Lower leg skin (tissue), 4 donors: Measurements from ENCODE around the gene NDUFAF8. TPM values are rescaled to one million over a fixed set of nuclear protein-coding genes. Genes with fewer than 3 reads are reported as not detected.

Source experiments
- DNase-seq, 2 donors: peaks; one replicate each; pipeline ENCODE4 v3.0.0-alpha.2; 2019; ENCODE audit warnings: low spot score in 2 of 2
- H3K4me3 ChIP-seq: fragments of 200-600 bp; sonication (generic); 2 replicates; pipeline ENCODE4 v1.5.1; 2017; ENCODE audit warnings: mild to moderate bottlenecking, low read depth; ENCODE audit not compliant: poor library complexity, severe bottlenecking
- POLR2A ChIP-seq, 2 donors: fragments of 450-650 bp; IDR thresholded peaks; one replicate each; pipeline ENCODE4 v1.6.1; 2016 to 2017; ENCODE audit warnings: antibody characterized with exemption in 2 of 2, mild to moderate bottlenecking in 1 of 2, moderate library complexity in 1 of 2
- WGBS, 2 donors: methylation state at CpG; one replicate each; pipeline ENCODE4 v1.1.5; 2018; 5-methylcytosine and 5-hydroxymethylcytosine counted together
- intact Hi-C: fragments of 100-400 bp; cut with DNase I; formaldehyde crosslinking; loops from one replicate; pipeline ENCODE4 v1.15.0; 2023; ENCODE audit warnings: low total_unique reads
- total RNA-seq, 4 donors: library from RNA; depleted of rRNA; stranded (reverse); fragments of >200 nt; gene quantifications; one replicate each; pipeline ENCODE4 v1.1.0, GENCODE V29; 2016
- TF ChIP-seq, protein P1 (sequence below), 3 donors: fragments of 450-650 bp; IDR thresholded peaks; one replicate each; pipeline ENCODE4 v1.5.1; 2016; ENCODE audit warnings: antibody characterized with exemption in 3 of 3, mild to moderate bottlenecking in 3 of 3, moderate library complexity in 2 of 3

The NDUFAF8 gene
- total RNA-seq, 4 donors from 2014 or later, result 10.0 to 30.4 (median 15.9) TPM

DNA sequence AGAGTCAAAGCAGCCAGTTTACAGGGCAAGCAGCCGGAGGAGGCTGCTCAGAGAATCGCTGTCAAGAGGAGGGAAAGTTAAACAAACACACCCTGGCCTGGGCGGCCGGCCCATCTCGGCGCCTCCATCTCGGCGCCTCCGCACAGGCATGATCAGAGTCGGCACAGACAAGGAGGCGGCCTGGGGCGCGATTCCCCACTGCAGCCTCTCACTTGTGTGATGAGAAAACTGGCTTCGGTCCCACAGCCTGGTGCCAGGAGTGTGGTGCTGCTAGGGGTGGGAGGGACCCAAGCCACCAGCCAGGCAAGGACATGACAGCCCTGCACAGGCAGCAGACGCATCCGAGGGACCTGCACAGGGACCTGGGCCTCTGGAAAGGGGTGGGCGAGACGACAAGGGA, 38.3 kb downstream of the NDUFAF8 start:
- intact Hi-C loops, result no loop called here
- 60 to 61% methylated on average over 18 of the region's 18 CpGs for WGBS, 2 donors
- DNase-seq, result no peak
- TF ChIP-seq, protein P1, sequence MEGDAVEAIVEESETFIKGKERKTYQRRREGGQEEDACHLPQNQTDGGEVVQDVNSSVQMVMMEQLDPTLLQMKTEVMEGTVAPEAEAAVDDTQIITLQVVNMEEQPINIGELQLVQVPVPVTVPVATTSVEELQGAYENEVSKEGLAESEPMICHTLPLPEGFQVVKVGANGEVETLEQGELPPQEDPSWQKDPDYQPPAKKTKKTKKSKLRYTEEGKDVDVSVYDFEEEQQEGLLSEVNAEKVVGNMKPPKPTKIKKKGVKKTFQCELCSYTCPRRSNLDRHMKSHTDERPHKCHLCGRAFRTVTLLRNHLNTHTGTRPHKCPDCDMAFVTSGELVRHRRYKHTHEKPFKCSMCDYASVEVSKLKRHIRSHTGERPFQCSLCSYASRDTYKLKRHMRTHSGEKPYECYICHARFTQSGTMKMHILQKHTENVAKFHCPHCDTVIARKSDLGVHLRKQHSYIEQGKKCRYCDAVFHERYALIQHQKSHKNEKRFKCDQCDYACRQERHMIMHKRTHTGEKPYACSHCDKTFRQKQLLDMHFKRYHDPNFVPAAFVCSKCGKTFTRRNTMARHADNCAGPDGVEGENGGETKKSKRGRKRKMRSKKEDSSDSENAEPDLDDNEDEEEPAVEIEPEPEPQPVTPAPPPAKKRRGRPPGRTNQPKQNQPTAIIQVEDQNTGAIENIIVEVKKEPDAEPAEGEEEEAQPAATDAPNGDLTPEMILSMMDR (IDR thresholded peaks at IDR 0.05), result no peak
- no peak for TF ChIP-seq POLR2A (IDR thresholded peaks at IDR 0.05)
- no peak overlapping the region for H3K4me3 ChIP-seq

DNA sequence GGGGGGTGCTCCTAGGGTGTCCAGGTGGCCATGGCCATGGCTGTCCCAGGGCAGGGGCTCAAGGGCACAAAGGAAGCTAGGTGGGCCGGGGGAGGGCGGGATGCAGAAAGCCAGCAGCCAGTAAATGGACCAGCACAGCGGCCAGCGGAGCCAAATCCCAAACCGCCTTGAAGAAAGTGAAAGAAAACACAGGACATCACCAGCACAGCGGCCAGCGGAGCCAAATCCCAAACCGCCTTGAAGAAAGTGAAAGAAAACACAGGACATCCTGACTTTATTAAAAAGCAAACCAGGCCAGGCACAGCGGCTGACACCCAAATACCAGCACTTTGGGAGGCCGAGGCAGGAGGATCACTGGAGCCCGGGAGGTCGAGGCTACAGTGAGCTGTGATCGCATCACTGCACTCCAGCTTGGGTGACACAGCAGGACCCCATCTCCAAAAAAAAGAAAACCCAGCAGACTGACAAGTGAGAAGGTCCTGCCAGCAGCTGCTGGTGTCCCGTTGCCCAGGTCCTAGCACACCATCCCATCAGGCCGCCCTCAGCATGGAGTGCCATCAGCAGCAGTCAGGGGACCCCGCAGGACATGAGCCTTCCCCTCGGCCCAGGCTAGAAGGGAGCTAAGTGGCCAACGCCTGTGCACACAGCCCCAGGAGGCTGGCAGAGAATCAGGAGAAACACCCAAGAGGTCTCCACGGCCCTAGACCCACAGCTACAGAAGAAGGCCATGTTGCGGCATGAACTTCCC, 39.0 kb downstream of the NDUFAF8 start:
- no peak for DNase-seq
- intact Hi-C loops, result no loop called here
- no peak overlapping the region for H3K4me3 ChIP-seq
- WGBS, 2 donors, result 91 to 93% methylated on average over 19 to 20 of the region's 20 CpGs
- TF ChIP-seq, protein P1 (IDR thresholded peaks at IDR 0.05), result no peak
- no peak for TF ChIP-seq POLR2A (IDR thresholded peaks at IDR 0.05)

DNA sequence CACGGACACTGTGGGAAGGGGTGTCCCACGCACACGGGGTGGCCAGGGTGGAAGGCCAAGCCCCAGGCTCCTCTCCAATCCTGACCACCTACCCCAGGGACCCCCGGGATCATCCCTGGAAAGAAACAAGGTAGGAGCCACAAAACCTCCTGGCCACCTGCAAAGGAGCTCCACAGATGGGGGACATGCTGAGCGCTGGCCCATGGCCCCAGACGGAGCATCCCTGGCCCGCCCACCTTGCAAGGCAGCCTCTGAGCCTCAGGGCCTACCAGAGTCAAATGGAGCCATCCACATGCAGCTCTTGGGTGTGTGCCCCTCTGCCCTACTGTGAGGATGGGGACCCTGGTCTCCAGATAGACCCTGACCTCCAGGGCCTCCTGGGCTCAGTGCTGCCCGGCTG, 39.7 kb downstream of the NDUFAF8 start:
- 89 to 99% methylated on average over 6 to 8 of the region's 8 CpGs for WGBS, 2 donors
- TF ChIP-seq POLR2A (IDR thresholded peaks at IDR 0.05), result no peak
- TF ChIP-seq, protein P1 (IDR thresholded peaks at IDR 0.05), result no peak
- DNase-seq, result no peak

DNA sequence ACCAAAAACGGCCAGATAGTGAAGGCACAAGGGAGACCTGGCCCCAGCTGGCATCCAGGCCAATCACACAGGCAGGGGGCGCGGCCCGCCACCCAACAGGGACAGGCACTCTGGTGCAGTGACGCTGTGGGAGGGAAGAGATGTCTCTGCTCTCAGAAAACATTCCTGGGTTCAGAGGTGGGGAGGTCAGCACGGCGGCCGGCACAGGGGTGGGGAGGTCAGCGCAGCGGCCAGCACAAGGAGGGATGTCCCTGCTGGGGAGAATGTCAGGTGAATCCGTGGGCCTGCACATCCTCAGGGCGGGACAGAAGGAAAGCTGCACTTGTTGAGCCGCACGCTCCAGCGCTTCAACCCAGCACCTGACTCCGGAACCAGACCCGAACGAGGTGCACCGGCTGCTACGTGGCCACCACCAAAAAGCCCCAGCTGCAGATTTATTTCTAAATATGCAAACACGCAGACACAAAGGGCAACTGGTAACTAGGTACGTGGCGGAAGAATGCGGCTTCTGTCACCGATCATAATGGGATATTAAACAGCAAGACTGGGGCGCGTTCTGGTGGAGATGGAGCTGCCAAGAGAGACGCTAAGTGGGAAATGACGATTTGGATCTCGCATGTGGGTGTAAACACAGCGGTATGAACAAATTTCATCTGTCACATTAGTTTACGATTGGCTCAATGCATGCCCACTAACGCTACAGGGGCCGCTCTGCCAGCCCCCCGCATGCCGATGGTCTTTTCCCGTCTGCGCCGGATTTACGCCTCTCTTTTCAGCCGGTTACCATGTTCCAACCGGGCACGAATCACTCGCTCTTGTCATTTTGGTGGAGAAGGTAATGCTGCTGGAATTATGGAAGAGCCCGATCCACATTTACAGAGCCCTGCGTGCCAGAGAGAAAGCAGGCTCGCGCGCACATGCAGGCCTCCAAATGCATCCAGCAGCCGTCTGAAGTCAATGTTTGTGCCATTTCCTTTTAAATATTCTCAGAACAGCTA, 40.5 kb downstream of the NDUFAF8 start:
- WGBS, 2 donors, result 96% methylated on average over 50 of the region's 50 CpGs
- no peak for DNase-seq
- no peak for TF ChIP-seq POLR2A (IDR thresholded peaks at IDR 0.05)
- TF ChIP-seq, protein P1 (IDR thresholded peaks at IDR 0.05), result no peak
- H3K4me3 ChIP-seq, result no peak overlapping the region
- intact Hi-C loops, result no loop called here

More for the DNA sequence above, 39.7 kb downstream of the NDUFAF8 start:
- intact Hi-C loops, result no loop called here
- no peak overlapping the region for H3K4me3 ChIP-seq

DNA sequence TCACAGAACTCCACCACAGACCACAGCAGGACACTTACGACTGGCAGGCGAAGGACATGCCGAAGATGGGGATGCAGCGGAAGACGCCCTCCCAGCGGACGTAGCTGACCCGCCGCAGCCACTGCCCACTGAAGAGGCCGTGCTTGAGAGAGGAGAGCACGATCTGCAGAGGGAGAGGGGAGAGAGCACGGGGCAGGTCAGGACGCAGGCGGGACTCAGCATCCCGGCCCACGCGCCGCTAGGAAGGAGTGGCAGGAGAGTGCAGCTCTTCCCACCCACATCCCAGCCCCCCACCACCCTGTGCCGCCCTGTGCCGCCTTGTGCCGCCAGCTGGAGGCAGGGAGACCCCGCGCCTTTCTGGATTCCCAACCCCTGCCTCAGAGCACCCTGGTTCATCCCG, 41.5 kb downstream of the NDUFAF8 start:
- TF ChIP-seq, protein P1 (IDR thresholded peaks at IDR 0.05), result no peak
- TF ChIP-seq POLR2A (IDR thresholded peaks at IDR 0.05), result no peak
- intact Hi-C loops, result no loop called here
- 92 to 94% methylated on average over 23 of the region's 24 CpGs for WGBS, 2 donors
- DNase-seq, result no peak
- H3K4me3 ChIP-seq, result no peak overlapping the region
